ENCODE data around the gene SCRN1.

GRCh38 chr7:29995652-29996051 lies 6.1 kb upstream of the SCRN1 start:
- TF ChIP-seq, protein P1, sequence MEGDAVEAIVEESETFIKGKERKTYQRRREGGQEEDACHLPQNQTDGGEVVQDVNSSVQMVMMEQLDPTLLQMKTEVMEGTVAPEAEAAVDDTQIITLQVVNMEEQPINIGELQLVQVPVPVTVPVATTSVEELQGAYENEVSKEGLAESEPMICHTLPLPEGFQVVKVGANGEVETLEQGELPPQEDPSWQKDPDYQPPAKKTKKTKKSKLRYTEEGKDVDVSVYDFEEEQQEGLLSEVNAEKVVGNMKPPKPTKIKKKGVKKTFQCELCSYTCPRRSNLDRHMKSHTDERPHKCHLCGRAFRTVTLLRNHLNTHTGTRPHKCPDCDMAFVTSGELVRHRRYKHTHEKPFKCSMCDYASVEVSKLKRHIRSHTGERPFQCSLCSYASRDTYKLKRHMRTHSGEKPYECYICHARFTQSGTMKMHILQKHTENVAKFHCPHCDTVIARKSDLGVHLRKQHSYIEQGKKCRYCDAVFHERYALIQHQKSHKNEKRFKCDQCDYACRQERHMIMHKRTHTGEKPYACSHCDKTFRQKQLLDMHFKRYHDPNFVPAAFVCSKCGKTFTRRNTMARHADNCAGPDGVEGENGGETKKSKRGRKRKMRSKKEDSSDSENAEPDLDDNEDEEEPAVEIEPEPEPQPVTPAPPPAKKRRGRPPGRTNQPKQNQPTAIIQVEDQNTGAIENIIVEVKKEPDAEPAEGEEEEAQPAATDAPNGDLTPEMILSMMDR (IDR thresholded peaks at IDR 0.05), result no peak
- no peak for TF ChIP-seq POLR2A (IDR thresholded peaks at IDR 0.05)

Measured in prostate gland (tissue), 2 donors.